PC-9 (cell line): ENCODE results near the gene CBX8.

Experiments
- CTCF ChIP-seq: fragments of 200-600 bp; sonication (generic); conservative IDR thresholded peaks from 2 replicates; pipeline ENCODE4 v1.6.1; 2017; ENCODE audit warnings: mixed run types, antibody characterized with exemption, mild to moderate bottlenecking, moderate library complexity
- EZH2 ChIP-seq: fragments of 200-600 bp; sonication (generic); IDR thresholded peaks from 2 replicates; pipeline ENCODE4 v1.8.0; 2017; ENCODE audit warnings: antibody characterized with exemption, low read depth

- TF ChIP-seq CTCF (no peak), EZH2 (no peak)
These were observed 13.0 kb downstream of the CBX8 start for GRCh38 chr17:79783891-79784290.
